RWPE2 (cell line): ENCODE measurements around the gene F2.

Source experiments
- ATAC-seq: fragments of 200-7000 bp; cut with Tn5 transposase; 3 replicates; pipeline ENCODE4 v1.9.1; 2021; ENCODE audit warnings: low read depth
- DNase-seq: peaks from one replicate; pipeline ENCODE4 v3.0.0-alpha.2; 2020; ENCODE audit warnings: low spot score
- H3K27ac ChIP-seq: fragments of 450-650 bp; 2 replicates; pipeline ENCODE4 v1.5.1; 2017; ENCODE audit warnings: mild to moderate bottlenecking; ENCODE audit not compliant: poor library complexity, severe bottlenecking
- H3K27me3 ChIP-seq: fragments of 250-450 bp; sonication (Bioruptor Pico); 2 replicates; pipeline ENCODE4 v1.5.1; 2021; ENCODE audit warnings: mild to moderate bottlenecking, moderate library complexity; ENCODE audit not compliant: insufficient read depth, poor library complexity, severe bottlenecking
- H3K36me3 ChIP-seq: fragments of 250-450 bp; sonication (Bioruptor Pico); 2 replicates; pipeline ENCODE4 v1.5.1; 2020; ENCODE audit warnings: low read depth, mild to moderate bottlenecking, moderate library complexity
- H3K4me1 ChIP-seq: fragments of 250-450 bp; sonication (Bioruptor Pico); 2 replicates; pipeline ENCODE4 v1.5.1; 2021; ENCODE audit warnings: mild to moderate bottlenecking, moderate library complexity; ENCODE audit not compliant: insufficient read depth, poor library complexity, severe bottlenecking
- H3K4me3 ChIP-seq: fragments of 250-450 bp; sonication (Bioruptor Pico); 2 replicates; pipeline ENCODE4 v1.5.1; 2021; ENCODE audit warnings: mild to moderate bottlenecking, moderate library complexity; ENCODE audit not compliant: severe bottlenecking
- H3K9me3 ChIP-seq: fragments of 250-450 bp; sonication (Bioruptor Pico); 2 replicates; pipeline ENCODE4 v1.5.1; 2021; ENCODE audit warnings: mild to moderate bottlenecking, moderate library complexity; ENCODE audit not compliant: severe bottlenecking
- CTCF ChIP-seq: fragments of 450-650 bp; IDR thresholded peaks from one replicate; pipeline ENCODE4 v1.5.1; 2017; ENCODE audit warnings: mild to moderate bottlenecking, moderate library complexity; ENCODE audit not compliant: poor library complexity, severe bottlenecking

The F2 gene

GRCh38 chr11:46676436-46677158 lies 42.4 kb upstream of the F2 start:
- DNase-seq (peak; percentile 28), ATAC-seq (no peak)
- Histone ChIP-seq H3K36me3 (peaks cover 20% of the 10 kb centered on the region), H3K27me3 (no peaks in the 10 kb centered on the region), H3K9me3 (no peaks in the 10 kb centered on the region), H3K4me3 (no peak overlapping the region), H3K4me1 (peaks cover 10% of the 10 kb centered on the region), H3K27ac (no peak overlapping the region)
- TF ChIP-seq CTCF, result no peak

GRCh38 chr11:46677169-46677568 lies 41.8 kb upstream of the F2 start:
- Histone ChIP-seq H3K27me3 (no peaks in the 10 kb centered on the region), H3K9me3 (no peaks in the 10 kb centered on the region), H3K27ac (no peak overlapping the region), H3K4me1 (peaks cover 10% of the 10 kb centered on the region), H3K36me3 (peaks cover 22% of the 10 kb centered on the region), H3K4me3 (no peak overlapping the region)
- no peak for ATAC-seq
- no peak for TF ChIP-seq CTCF
- peak; percentile 32 for DNase-seq

GRCh38 chr11:46677991-46678740 lies 40.8 kb upstream of the F2 start:
- ATAC-seq, result peak; percentile 12; the same call in 1 of the 3 replicates
- H3K4me1 ChIP-seq, result peaks cover 10% of the 10 kb centered on the region
- TF ChIP-seq CTCF, result no peak
- H3K9me3 ChIP-seq, result no peaks in the 10 kb centered on the region
- peaks cover 24% of the 10 kb centered on the region for H3K36me3 ChIP-seq
- no peaks in the 10 kb centered on the region for H3K27me3 ChIP-seq
- DNase-seq, result no peak
- H3K4me3 ChIP-seq, result no peak overlapping the region
- H3K27ac ChIP-seq, result no peak overlapping the region

- H3K4me1 ChIP-seq, result peaks cover 10% of the 10 kb centered on the region
- no peak overlapping the region for H3K27ac ChIP-seq
These were observed 40.3 kb upstream of the F2 start for GRCh38 chr11:46678741-46679130.

More at GRCh38 chr11:46678741-46679130, 40.3 kb upstream of the F2 start:
- TF ChIP-seq CTCF, result no peak
- Histone ChIP-seq H3K36me3 (peaks cover 24% of the 10 kb centered on the region), H3K27me3 (no peaks in the 10 kb centered on the region), H3K4me3 (no peak overlapping the region), H3K9me3 (no peaks in the 10 kb centered on the region)
- ATAC-seq, result no peak
- DNase-seq, result no peak
